CD4-positive, alpha-beta T cell treated with Interleukin-12 subunit alpha and Interleukin-12 subunit beta, for 1 hour (primary cell): Measurements from ENCODE around the gene BAZ2A.
A peak's percentile ranks its signal among the peaks of the same experiment; 100 is the strongest.

ENCODE experiments used
- DNase-seq: peaks from one replicate; pipeline ENCODE4 v3.0.0-alpha.2; 2020

Gene BAZ2A

DNA sequence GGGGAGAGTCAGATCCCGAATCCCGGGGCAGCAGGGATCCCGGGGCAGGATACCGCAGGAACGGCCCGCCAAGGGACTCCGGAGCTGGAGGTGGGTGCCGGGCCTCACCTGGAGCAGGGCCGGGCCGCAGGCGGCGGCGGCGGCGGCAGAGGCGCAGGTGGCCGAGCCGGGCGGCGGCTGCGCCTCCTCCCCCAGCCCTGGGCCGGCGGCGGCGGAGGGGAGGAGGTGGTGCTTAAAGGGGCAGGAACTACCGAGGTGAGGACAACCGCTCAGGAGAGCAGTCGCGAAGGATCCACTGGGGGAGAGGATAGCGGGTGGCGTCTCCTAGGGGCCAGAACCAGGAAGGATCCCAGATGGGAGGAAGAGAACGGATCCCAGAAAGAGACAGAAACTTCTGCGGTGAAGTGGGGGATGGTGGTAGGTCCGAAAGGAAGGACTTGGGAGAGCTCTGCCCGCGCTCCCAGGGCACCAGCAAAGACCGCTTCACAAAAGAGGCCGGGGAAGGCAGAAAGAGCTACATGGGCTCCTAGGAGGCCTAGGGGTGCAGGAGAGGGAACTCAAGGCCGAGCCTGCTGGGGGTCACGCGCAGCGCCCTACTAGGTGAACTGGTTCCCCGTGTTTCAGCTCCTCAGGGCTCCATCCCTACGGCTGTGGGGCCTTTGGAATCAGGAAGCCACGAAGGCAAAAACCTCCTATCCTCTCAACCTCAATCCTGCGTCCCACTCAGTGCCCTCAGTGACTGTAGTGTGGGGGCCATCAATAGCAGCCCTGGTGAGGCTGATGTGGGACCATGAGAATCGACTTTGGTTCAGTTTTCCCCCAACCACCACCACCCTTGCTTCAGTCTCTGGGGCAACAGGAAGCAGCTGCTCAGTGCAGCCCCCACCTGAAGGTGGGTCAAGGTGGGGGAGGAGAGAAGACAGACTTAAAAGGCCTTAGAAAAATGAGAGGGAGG lies 5.0 kb upstream of the BAZ2A start:
- peak; percentile 73 for DNase-seq

- peak; percentile 28 for DNase-seq
Measured at GRCh38 chr12:56634242-56634836, 4.2 kb upstream of the BAZ2A start.

DNA sequence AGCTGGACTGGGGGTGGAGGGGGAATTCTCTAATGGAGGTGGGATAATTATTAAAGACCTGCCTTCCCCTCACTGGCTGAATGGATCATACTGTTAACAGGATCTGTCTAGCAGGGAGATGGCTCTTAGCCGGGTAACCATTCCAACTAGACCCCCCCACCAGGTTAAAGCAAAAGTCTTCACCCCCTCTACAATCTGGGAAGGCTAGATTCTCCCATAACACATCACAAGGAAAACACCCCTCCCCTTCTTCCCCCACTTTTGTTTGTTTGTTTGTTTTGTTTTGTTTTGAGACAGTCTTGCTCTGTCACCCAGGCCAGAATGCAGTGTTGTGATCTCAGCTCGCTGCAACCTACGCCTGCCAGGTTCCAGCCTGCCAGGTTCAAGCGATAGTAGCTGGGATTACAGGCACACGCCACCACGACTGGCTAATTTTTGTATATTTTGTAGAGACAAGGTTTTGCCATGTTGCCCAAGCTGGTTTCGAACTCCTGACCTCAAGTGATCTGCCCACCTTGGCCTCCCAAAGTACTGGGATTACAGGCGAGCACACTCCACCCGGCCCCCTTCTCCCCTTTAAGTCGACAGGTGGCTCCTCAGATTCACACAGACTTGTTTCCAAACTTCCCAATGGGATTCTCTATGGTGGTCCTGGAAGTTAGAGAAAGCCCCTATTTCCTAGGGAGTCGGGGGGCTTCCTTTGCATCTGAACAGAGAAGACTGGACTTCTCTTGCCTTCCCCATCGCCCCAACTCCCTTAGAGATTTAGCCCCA lies 3.5 kb upstream of the BAZ2A start:
- no peak for DNase-seq

DNA sequence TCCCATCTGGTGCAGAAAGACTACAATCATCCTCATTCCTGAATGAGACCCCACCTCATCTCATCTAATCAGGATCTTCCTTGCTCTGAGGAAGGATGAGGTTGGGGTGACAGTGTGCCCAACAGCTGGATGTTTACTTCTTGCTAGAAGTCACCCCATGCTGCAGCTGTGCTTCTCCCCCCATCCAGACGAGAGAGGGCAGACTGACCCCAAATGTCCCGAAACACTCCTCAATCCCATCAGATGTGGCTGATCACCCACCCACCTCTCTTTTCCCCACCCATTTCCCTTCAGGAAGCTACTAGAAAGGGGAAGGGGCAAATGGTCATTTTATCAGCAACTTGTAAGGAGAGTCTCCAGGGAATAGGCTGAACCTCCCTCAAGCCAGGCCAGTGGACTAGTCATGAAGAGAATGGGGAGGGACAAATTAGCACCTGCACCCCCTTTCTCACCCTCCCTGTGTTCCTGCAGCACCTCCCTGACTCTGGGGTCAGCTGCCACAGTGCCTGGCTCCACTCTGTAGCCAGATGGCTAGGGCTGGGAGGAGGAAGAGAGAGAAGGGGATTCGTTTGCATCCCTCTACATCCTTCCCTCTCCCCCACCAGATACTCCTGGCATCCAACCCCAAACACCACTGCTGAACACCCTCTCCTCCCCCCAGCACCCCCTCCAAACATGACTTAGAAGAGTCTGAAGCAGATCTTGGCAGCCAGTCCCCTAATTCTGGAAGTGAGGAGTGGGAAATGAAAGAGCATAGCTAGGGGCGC lies 2.8 kb upstream of the BAZ2A start:
- no peak for DNase-seq

DNA sequence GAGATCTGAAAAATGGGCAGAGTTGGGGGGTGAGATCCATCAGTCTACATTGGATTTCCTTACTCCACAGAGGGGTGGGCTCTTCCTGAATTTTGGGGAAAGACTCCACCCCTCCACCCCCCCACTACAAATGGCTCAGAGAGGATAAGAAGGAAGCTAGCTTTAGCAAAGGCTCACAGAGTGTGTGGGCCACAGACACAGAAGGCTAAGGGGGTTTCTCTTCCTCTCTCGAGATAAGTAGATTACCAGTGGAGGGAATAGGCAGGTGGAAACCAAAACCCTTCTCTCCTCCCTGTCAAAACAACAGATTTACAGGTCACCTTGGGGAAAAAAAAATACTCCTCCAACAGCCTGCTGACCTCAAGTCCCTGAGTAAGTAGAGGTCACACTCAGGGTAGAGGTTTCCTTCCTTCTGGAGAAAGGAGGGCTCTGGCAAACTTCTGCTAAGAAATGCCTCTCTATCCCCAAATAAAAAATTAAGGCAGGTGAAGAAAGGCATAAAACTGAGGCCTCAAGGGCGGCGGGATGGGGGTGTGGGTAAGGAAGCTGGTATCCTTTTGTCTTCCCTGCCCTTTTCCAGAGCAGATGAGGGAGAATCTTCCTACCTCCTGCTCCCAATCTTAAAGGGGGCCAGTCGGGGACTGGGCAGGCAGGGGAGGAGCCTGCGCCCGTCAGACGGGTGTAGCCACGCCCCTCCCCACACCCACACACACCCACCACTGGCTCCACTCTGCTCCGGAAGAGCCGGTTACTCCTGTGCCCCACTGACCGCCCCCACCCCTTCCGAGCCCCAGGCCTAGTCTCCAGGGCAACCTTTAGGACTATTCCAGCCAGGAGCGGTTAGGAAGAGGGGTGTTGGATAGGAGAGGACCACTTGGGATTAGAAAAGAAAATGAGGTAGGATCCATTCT lies 1.9 kb upstream of the BAZ2A start:
- peak; percentile 63 for DNase-seq

- DNase-seq: peak; percentile 64
Measured at GRCh38 chr12:56629459-56630179, 507 bp downstream of the BAZ2A start.

DNA sequence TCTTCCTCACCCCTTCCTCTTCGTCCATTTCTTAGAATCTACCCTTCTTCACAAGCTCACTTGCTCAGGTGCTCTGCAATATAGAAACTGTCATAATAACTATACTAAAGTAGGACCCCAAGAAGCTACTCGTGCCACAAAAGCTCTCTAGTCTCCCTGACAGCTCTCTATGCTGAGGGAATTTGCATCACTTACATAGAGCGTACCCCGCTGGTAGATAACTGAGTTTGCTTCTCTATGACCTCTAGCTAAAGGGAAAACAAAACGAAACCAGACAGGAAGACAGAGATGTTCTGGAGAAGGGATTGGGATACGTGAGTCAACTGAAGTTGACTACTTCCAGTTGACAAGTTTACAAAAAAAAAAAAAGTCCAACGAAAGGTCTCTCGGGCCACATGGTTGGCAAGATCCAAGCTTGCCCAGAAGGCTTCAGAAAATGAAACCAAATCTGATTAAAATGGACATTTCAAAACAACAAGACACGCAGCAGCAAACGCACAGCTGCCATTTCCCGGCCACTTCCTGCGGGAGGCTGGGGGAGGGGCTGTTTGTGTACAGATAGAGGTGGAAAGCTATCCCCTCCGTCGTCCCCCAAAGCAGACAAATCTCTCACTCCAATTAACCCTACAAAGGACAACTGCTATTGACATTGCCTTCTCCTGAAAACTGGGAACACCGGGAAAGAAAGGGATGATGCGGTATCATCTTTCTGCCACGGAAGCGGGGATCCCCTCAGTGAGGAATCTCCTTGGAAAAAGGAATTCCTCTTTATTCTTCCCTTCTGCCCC lies 1.3 kb downstream of the BAZ2A start:
- DNase-seq: peak; percentile 74

DNA sequence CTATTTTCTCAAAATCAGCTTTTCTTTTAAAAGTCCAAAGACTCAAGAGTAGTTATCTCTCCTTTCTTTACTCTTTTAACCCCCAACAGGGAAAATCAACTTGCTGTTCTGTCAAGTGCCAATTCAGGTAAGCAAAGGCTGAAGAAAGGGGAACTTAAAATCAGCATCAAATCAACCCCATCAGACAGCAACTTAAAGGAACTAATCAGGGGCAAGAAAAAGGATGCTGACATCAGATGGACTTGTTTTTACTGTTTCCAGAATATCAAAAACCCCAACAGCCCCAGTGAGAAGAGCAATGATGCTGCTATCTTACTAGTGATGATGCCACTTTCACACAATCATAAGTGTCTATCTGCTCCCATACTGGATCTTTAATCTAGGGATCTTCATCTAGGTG lies 3.4 kb downstream of the BAZ2A start:
- DNase-seq: no peak

DNA sequence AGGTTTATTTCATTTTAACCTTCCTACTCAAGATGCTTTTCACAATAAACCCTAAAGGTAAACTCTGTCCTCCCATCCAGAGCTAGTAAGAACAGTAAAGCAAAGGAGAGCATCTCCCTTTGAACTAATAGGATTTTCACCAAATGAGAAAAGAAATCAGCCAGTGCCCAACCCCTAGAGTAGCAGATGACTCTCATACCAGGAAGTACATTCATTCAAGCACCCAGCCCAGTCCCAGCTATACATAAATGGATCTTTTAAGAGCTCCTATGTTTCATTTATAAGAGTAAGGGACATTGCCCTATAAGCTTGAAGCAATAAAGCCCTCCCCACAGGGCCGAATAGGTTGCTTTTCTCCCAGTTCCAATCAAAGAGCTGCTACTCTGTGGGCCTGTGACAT lies 7.6 kb downstream of the BAZ2A start:
- DNase-seq: no peak

DNA sequence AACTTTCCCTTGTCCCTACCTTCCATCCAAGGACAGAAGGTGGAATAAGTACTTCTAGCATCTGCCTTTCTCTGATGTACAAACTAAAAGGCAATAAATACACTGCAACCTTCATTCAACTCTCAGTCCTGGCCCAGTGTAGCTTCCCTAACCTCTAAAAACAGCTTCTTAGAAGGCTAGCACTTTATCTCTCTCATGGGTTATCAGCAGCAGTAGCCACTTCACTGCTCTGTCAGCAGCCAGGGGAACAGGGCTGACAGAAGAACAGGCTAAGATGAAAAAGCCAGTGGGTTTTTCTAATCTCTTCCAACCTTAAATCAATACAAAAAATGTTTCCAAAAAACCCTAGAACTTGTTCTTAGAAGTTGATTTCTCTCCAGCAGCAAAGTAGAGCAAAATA lies 13.2 kb downstream of the BAZ2A start:
- DNase-seq: no peak

- DNase-seq: no peak
Measured at GRCh38 chr12:56616244-56616643, 13.9 kb downstream of the BAZ2A start.

GRCh38 chr12:56614627-56615026 lies 15.5 kb downstream of the BAZ2A start:
- DNase-seq: no peak

- no peak for DNase-seq
Measured at GRCh38 chr12:56604355-56604754, 25.8 kb downstream of the BAZ2A start.

- no peak for DNase-seq
Measured at GRCh38 chr12:56602239-56602638, 27.9 kb downstream of the BAZ2A start.

DNA sequence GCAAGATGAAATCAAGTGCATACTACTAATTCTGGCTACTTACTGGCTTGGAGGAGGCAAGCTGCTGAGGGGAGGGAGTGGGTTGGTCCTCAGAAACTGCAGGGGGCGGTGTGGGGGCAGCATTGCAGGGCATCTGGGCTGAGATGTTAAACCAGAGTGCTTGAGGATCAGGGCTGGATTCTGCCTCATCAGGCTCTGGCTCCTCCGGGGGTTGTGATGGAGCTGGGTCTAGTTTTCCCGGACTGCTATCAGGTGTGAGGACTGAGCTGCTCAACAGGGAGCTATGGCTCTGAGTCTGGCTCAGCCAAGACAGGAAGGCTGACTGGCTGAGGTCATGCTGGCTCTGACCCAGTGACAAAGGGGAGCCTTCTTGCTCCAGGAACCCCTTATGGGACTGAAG lies 28.6 kb downstream of the BAZ2A start:
- peak; percentile 43 for DNase-seq

DNA sequence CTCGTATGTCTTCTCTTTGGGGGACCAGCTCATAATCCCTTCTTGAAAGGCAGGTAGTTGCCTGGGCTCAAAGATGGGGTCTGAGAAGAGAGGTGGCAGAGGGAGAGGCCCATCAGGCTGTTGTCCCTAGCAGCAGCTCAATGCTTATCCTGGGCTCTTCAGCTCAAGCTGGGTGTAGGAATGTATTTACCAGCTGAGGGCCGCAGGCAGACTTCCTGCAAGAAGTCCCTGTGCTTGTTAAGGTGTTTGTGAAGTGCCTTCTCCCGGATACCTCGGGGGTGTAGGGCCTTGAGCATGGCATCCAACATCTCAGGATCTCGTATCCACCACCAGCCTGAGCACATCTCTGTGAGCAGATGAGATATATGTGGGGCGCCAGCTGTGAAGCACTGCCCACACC lies 29.4 kb downstream of the BAZ2A start:
- no peak for DNase-seq

GRCh38 chr12:56599797-56600196 lies 30.3 kb downstream of the BAZ2A start:
- no peak for DNase-seq

- DNase-seq: no peak
Measured at GRCh38 chr12:56599041-56599440, 31.1 kb downstream of the BAZ2A start.

GRCh38 chr12:56596815-56597214 lies 33.3 kb downstream of the BAZ2A start:
- no peak for DNase-seq
